Stimulated activated CD8-positive, alpha-beta memory T cell treated with anti-CD3 and anti-CD28 coated beads, Interleukin-7, amount 100 ng/mL, for 4 hours (primary cell): Measurements from ENCODE around the gene SIAH1.
"Not testable (repeated sequence)": the region's sequence is repeated elsewhere in the genome, so short reads cannot be mapped to it uniquely, and the experiment has no call there.

Experiments used
- DNase-seq, 2 donors: peaks; one replicate each; pipeline ENCODE4 v3.0.0-alpha.2; 2020; ENCODE audit warnings: low read depth in 2 of 2

The SIAH1 gene

DNA sequence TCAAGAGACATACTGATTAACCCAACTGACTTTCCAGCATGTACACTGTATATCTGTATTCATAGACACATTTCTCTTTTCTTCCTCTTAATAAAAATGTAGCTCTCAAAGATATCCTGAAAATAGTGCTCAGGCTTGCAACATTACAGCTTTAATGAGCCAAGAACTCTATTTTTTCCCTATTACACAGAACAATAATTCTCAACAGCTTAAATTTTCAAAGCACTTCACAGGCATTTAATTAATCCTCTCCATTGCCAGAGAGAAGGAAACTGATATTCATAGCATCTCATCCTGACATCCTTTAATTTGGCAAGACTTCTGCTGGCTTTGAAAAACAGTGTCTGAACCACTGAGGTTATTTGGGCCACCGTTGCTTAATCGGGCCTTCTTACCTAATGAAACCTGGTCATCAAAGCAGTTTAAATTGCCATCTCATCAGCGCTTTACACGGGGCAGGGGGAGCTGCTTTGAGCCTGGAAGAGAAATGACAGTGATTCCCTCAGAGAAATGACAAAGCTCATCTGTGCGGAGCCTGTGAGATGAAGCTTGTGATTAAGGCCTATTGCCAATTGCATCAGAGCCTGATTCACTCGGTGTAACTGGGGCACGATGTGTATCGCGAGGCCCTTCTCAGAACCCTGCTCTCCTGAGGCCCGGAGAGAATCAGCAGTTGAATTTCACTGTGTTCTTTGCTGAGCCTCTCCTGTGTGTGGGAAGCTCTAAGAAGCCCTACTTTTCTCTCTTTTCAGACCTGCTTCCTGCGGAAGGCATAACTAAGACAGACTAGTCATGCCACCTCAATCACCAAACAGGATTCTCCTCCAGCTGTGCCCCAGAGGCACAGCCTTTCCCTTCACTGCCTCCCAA lies 8.5 kb upstream of the SIAH1 start:
- DNase-seq, result no peak

DNA sequence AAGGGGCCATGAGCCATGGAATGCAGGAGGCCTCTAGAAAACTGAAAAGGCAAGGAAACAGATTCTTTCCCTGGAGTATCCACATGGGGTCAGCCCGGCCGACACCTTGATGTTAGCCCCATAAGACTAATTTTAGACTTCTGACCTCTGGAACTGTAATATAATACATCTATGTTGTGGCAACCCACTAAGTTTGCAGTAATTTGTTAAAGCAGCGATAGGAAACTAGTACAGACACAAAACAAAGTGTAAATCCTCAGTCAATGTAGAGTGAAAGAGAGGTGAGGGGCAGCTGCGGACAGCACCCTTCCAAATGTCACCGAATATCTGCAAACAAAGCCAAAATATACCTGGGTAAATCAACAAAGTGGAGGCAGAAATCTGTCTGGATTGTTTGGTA lies 7.2 kb upstream of the SIAH1 start:
- DNase-seq, result no peak

DNA sequence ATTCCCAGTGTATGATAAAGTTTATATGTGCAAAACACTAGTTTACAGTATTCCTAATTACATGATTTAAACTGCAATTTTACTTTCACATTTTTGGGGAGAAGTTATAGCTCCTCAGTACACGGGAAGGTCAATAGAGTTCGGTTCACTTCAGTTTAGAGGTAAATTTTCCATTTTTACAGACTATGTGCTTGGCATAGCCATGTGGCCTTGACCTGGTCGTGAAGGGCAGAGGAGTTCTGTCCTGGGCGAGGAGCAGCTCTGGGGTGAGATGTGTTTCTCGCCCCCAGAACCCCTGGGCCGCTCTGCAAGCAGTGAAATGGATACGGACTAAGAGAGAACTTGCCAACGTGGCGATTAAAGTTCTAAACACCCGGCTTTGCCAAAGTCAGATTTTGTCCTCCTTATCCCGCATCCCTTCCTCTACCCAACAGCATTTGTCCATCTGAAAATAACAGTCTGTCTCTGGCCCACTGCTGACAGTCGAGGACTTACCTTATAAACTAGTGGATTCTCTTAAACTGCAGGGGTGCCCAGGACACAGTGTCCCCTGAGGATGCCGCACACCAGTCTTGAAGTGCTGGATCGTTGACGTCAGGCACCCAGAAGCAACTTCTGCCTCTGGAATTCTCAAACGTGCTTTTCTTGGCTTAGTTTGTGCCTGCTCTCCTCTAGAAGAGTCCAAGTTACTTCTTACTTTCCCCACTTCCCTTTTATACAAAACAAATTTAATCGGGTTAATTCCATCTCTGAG lies 1.5 kb upstream of the SIAH1 start:
- no peak for DNase-seq

DNA sequence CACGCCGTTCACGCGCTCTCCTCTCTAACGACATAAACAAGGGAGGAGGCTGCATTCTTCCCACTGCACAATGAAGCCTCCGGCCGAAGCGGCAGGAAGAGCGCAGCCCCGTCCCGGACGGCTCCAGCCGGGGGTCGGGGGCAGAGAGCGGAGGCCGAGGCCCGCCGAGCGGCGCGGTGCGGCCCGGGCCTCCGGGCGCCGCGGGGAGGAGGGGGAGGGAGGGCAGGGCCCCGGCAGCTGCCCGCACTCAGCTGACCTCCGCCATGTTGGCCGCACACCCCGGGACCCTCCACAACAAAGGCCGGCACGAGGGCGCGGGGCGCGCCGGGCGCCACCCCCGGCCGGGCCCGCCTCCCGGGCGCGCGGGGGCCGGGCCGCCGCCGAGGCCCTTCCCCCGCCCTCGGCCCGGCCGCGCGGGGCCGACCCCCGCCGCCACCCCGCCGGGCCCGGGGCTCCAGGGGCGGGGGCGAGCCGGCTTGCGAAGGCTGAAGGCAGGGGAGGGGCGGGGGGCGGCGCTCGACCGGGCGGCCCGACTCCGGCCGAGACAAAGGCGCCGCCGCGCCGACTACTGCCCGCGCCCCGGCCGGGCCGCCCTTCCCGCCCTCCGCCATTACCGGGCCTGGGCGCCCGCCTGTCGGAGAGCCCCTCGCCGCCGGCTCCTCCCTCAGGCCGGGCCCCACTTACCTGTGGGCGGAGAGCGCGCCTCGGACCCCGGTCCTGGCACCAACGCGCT lies 527 bp downstream of the SIAH1 start:
- DNase-seq, result peak in 1 of 2 donors; percentile 33

DNA sequence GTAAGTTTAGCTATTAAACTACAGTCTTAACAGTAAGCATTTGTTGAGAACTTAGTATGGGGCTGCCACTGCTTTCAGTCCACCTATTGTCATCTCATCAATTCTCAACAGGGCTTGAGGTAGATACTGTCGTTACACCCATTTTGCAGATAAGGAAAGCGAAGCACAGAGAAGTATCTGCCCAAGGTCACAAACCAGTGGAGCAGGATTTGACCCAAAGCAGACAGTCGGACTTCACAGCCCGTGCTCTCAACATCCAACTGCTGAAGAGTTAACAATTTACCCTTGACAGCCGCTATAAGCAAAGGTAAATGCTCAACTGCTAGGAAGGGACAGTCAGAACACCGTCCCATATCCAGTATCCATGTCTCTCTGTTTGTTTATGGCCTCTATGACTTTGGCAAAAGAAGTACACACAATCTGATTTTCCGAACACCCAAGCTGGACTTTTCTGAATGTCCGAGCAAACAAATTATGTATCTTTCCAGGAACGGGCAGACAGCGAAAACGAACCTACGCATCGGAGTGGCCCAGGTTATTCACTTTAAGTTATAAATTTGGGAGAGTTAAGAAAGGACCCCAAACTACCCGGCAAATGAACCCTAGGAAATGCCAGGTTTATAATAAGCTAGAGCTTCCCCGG lies 1.2 kb downstream of the SIAH1 start:
- DNase-seq, result no peak

DNA sequence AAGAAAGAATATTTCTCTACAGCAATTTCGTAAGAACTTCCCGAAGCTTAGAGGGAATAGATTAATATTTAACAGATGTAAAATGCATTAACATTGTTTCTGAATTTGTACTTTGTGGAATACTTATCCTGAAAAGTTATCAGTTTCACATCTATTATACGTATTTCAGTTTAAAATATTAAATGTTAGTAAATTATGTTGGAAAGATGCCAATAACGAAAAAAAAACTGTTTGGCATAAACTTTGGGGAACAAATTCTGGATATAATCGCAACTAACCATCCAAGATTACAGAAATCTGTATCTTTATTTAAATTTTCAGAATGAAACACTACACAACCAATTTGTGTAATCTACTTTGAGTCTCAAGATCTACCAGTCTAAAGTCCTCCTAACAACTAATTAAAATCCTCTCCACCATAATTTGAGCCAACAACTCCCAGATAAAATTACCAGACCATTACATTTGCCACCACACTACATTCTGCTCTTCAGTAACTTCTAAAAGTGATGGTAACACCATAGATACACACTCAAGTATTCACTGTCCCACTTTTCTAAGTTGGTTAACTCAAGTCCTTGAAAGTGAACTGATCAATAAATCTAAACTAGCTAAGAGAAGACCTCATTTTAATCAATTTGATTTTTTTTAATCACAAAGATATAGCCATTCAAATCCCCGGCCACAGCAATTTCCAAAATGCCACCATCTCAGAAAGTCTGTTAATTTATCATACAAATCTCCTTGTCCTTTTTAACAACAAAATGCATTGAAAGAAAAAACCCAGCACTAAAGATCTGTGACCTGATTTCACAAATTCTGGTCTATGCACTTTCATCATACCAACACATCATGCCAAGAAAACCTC lies 2.0 kb downstream of the SIAH1 start:
- no peak for DNase-seq

DNA sequence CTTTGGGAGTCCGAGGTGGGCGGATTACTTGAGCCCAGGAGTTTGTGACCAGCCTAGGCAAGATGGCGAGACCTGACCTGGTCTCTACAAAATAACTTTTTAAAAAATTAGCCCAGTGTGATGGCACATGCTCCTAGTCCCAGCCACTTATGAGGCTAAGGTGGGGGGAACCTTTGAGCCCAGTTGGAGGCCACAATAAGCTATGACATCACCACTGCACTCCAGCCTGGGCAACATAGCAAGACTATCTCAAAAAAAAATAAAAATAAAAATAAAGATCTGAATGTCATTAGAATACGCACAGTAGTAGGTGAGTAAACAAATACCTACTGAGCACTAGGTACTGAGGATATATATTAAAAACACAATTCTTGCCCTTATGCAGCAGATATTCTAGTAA lies 3.1 kb downstream of the SIAH1 start:
- DNase-seq, result no peak

DNA sequence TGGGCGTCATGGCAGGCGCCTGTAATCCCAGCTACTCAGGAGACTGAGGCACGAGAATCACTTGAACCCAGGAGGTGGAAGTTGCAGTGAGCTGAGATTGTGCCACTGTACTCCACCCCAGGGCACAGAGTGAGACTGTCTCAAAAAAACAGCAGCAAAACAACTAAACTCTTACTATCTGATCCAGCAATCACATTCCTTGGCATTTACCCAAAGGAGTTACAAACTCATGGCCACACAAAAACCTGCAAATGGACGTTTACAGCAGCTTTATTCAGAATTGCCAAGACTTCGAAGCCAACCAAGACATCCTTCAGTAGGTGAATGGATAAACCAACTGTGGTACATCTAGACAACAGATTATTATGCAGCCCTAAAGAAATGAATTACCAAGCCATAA lies 4.0 kb downstream of the SIAH1 start:
- no peak for DNase-seq

DNA sequence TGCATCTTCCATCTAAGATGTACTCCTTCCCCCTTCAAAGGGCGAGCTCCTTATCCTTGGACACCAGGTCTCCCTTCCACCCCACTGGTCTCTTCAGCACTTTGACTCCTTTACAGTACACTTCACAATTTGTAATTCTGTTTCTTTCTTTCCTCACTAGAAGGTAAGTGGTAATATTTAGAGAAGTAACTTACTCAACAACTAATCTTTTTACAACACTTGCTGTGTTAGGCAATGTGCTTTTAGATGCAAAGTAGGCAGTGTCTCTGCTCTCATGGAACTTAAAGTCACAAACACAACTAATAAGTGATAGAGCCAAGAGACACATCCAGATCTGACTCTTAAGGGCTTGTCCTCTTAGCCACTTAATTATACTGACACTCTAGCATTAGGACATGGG lies 6.4 kb downstream of the SIAH1 start:
- no peak for DNase-seq

DNA sequence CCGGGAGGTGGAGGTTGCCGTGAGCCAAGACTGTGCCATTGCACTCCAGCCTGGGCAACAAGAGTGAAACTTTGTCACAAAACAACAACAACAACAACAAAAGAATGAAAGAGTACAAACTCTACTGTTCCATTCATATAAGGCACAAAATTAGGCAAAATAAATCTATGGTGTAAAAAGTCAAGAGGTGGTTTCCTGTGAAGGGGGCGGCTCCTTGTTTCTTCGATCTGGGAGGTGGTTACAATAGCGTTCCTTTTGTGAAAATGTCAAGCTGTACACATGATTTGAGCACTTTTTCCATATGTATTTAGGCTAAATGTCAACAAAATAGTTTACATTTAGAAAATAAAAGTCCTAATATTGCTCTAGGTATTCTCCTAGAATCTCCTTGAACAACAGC lies 6.9 kb downstream of the SIAH1 start:
- no peak for DNase-seq

DNA sequence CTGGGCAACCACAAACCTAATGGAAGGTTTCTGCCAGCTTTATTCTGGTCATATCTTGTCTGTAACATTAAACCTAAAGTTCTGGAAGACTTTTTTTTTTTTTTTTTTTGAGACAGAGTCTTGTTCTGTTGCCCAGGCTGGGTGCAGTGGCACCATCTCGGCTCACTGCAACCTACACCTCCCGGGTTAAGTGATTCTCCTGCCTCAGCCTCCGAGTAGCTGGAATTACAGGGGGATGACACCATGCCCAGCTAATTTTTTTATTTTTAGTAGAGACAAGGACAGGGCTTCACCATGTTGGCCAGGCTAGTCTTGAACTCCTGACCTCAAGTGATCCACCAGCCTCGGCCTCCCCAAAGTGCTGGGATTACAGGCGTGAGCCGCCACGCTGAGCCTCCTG lies 7.9 kb downstream of the SIAH1 start:
- not testable (repeated sequence) for DNase-seq

DNA sequence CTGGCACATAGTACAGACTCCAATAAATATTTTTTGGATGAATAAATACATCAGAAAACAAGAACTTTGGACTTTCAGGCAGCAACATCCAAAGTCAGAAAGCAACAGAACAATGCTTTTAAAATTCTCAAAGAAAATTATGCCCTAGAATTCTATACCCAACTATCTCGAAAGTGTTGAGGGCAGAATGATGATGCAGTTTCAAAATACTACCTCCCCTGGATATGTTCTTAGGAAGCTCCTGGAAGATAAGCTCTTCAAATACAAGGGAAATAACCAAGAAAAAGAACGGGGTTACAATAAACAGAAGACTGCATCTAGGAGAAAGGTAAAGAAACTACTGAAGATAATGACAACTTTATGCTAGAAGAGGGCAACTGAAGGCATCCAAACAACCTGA lies 11.0 kb downstream of the SIAH1 start:
- DNase-seq, result no peak

DNA sequence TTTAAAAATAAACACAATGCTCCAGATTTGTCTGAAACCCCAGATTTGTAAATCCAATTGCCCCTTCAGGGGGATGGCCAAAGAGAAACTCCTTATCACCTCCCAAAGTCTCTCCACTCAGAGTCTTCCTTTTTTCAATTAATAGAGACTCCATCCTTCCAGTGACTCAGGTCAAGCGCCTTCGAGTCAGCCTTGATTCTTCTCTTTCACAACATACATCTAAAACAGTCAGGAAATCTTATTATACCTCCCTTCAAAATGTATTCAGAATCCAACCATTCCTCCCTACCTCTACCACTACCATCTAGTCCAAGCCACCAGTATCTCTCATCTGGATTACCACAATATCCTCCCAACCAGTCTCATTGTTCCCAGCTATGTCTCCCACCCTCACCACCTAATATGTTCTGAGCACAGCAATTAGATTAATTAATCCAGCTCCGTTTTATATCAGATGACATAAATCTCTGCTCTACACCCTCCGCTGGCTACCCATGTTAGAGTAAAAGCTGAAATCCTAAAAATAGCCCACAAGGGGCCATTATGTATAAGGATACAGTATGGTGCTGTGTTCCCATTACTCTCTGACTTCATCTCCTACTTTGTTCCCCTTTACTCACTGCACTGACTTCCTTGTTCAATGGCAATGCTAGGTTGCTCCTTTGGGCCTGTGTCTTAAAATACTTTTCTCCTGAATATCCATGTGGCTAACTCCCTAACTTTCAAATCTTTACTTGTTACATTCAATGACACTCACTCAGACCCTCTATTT lies 11.8 kb downstream of the SIAH1 start:
- DNase-seq, result no peak

DNA sequence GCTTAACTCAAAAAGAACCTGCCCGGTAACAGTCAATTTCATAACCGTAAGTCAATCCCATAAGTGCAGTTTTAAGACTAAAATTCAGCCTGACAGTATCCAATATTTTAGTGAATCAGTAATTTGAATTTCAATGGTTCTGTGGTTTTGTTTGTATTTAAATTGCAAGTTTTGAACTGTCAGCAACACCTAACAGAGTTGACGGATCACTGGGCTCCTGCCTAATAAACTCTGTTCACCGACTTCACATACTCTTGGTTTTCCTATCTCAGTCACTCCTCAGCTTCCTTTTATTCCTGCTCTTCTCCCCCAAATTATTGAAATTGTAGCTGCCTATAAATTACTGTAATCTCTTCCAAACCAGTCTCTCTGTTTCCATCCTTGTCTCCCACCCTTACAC lies 12.5 kb downstream of the SIAH1 start:
- DNase-seq, result no peak

DNA sequence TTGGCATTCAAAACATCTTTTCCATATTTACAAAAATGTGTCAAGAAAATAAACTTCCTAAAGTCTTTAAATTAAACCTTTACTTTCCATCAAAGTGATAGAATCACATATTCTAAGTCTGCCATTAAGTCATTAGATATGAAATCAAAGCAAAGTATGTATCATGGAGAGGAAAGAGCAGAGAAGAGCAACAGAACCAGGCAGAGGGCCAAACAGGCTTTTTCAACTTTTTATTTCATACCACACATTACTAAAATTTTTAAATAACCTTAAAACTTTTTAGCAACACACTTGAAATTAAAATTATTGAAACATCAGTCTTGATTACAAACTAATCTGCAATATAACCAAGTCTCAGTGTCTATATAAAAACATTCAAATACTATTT lies 13.8 kb downstream of the SIAH1 start:
- no peak for DNase-seq

DNA sequence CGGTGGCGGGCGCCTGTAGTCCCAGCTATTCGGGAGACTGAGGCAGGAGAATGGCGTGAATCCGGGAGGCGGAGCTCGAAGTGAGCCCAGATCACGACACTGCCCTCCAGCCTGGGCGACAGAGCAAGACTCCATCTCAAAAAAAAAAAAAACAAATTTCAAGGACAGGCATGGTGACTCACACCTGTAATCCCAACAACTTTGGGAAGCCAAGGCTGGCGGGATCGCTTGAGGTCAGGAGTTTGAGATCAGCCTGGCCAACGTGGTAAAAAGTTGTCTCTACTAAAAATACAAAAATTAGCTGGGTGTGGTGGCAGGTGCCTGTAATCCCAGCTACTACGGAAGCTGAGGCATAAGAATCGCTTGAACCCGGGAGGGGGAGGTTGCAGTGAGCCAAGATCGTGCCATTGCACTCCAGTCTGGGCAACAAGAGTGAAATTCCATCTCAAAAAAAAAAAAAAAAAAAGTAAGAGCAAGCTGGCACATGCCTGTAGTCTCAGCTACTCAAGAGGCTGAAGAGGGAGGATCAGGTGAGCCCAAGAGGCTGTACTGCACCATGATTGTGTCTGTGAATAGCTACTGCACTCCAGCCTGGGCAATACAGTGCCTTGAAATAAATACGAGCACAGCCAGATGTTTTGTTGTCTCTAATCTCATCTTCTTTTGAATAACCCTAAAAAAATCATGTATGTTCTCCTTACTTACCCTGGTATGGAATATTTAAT lies 14.4 kb downstream of the SIAH1 start:
- not testable (repeated sequence) for DNase-seq

DNA sequence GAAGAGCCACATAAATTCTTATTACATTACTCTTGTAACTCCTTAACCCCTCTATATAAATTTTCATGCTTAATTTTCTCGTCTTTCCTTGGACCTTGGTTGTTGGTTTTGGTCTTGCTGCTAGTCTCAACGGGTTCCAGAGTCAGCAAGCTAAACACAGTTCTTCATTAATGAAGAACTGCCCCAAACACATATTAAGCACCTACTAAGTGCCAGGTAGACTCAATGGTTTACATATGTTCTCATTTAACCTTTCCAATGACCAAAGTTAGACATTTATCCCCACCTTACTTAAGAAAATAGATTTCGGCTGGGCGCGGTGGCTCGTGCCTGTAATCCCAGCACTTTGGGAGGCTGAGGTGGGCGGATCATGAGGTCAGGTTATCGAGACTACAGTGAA lies 15.0 kb downstream of the SIAH1 start:
- no peak for DNase-seq

DNA sequence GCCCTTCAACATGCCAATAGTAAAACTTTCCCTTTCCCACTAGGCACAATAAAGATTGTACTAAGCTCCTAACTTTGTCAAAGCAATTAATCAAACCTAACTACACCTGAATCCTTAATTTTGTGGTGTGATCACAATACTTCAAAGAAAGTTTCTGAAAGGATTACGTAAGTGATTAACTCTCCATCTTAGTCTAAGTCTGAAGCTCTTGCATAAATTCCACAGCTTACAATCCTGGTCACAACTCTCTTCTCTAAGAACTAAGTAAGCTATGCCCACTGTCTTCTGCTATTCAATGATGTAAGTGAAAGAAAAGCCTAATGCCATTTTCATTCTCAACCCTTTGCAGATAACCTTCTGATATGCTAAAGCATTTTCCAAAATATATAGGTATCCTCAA lies 15.4 kb downstream of the SIAH1 start:
- no peak for DNase-seq

DNA sequence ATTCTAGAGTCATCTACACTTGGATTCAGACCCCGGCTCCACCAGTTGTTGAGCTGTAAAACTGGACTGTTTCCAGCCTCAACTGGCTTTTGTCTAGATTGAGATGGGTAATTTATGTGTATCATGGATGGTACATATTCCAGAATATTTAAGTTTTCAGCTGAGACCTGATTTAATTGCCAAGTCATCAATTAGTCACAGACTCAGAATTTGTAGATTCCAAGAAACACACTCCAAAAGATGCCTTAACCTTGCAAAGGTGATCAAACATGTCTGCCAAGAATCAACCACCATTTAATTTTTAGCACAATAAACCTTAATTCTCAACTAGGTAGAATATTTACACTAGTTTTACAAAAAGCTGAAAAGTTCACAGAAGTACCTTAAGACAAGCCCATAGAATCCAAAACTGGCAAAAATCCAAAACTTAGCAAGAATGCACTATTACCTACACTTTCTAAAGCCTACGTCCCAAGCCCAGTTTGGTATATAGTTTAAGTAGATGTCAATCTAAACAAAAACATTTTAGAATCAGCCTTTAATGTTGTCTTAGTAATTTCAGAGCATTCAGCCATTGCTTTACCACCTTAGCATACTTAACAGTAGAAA lies 17.7 kb downstream of the SIAH1 start:
- DNase-seq, result no peak
